ENCODE data around the gene BEST1. TPM values are rescaled to one million over a fixed set of nuclear protein-coding genes. Genes with fewer than 3 reads are reported as not detected.

The BEST1 gene
- total and polyA plus RNA-seq, 2 donors (not counting 3 experiments of a cell fraction or from before 2014, with no cell fraction given), result 0.04 TPM; not detected in 1

DNA sequence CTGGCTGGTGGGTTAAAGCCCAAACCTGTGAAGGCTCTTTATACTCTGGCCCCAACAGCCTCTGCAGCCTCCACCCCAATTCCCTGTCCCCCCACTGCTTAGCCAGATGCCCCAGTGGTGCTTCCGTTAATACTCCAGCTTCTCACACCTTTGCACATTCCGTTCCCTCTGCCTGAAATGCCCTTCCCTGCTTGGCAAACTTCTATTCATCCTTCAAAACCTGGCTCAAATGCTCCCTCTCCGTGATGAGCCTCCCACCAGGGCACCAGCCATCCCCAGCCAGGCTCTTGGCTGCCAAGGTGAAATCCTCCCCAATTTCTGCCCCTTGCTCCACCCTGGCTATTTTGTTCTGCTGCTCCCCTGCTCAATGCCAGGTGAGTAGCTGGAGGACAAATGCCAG lies 46.3 kb upstream of the BEST1 start:
- Histone ChIP-seq H3K79me2 (ENCODE audit: control insufficient read depth, insufficient read depth, low read length) (no peaks in the 10 kb centered on the region), H3K4me1 (ENCODE audit: control insufficient read depth, extremely low read depth, insufficient read depth, low read length) (no peaks in the 10 kb centered on the region), H3K27ac (ENCODE audit: insufficient read depth, low read depth, low read length) (no peak overlapping the region), H3K9me1 (replicated peaks; ENCODE audit: control insufficient read depth, extremely low read depth, insufficient read depth, low read length) (no peaks in the 10 kb centered on the region), H3K4me3 (replicated peaks in 1 of 3; ENCODE audit: insufficient read depth in 1 of 3, low read depth in 1 of 3, low read length in 3 of 3) (no peak overlapping the region), H3K27me3 (ENCODE audit: control insufficient read depth in 2 of 2, insufficient read depth in 2 of 2, low read length in 2 of 2) (no peaks in the 10 kb centered on the region), H3K4me2 (ENCODE audit: insufficient read depth, low read length) (no peak overlapping the region), H3K36me3 (ENCODE audit: control insufficient read depth in 2 of 2, extremely low read depth in 1 of 2, insufficient read depth in 2 of 2, low read length in 2 of 2) (no peaks in the 10 kb centered on the region), H4K20me1 (replicated peaks; ENCODE audit: control insufficient read depth, extremely low read depth, insufficient read depth, low read length) (no peaks in the 10 kb centered on the region), H2AFZ (ENCODE audit: low read depth, low read length) (no peak overlapping the region), H3K9me3 (replicated peaks; ENCODE audit: control insufficient read depth, insufficient read depth, low read length) (no peaks in the 10 kb centered on the region), H3K9ac (replicated peaks; ENCODE audit: extremely low read depth, insufficient read depth, low read length) (no peak overlapping the region)
- CTCF ChIA-PET, result interaction anchor here (1.2 to 16.0 kb wide), 7 partner anchors 16 to 205 kb away, joined by 3 to 416 read pairs (median 127); no protein-coding TSS in a partner anchor
- dilution Hi-C loops (cut with MboI; ENCODE audit: extremely low pct_ligation_motif_present, low sequenced_read_pairs) (no loop called here), intact Hi-C loops (cut with micrococcal nuclease) (no loop called here)
- no TSS peak for BruUV-seq (replicated peaks)
- FAIRE-seq (no peak), DNase-seq (ENCODE audit: low read depth, low spot score) (no peak)
- POLR2A ChIA-PET, result no interaction called here
- no peak for TF ChIP-seq FOS (IDR thresholded peaks at IDR 0.05; ENCODE audit: borderline replicate concordance, insufficient read depth, low read length)
- TF ChIP-seq, protein P1, sequence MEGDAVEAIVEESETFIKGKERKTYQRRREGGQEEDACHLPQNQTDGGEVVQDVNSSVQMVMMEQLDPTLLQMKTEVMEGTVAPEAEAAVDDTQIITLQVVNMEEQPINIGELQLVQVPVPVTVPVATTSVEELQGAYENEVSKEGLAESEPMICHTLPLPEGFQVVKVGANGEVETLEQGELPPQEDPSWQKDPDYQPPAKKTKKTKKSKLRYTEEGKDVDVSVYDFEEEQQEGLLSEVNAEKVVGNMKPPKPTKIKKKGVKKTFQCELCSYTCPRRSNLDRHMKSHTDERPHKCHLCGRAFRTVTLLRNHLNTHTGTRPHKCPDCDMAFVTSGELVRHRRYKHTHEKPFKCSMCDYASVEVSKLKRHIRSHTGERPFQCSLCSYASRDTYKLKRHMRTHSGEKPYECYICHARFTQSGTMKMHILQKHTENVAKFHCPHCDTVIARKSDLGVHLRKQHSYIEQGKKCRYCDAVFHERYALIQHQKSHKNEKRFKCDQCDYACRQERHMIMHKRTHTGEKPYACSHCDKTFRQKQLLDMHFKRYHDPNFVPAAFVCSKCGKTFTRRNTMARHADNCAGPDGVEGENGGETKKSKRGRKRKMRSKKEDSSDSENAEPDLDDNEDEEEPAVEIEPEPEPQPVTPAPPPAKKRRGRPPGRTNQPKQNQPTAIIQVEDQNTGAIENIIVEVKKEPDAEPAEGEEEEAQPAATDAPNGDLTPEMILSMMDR (IDR thresholded peaks at IDR 0.05; ENCODE audit: extremely low read depth in 1 of 2, insufficient read depth in 1 of 2, low read depth in 1 of 2, low read length in 2 of 2), result no peak

DNA sequence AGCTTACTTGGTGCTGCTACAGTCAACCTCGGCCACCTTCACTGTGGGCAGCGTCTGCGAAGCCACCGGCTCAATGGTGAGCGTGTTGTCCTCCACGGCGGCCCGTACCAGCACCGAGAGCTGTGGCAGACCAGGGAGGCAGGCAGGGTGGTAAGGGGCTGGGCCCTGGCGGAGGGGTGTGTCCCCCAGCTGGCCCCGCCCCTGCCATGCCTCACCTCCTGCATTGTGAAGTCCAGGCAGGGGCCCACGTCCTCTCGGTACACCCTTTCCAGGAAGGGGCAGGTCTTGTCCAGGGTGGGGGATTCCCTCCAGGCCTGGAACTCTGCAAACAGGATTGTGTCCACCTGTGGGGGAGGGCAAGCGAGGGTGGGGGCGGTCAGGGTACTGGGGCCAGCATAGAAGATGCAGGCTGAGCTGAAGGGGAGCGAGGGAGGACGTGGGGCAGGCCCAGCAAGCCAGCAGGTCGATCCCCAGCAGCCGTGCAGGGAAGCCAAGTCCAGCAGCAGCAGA lies 45.6 kb upstream of the BEST1 start:
- Histone ChIP-seq H3K9me3 (replicated peaks; ENCODE audit: control insufficient read depth, insufficient read depth, low read length) (no peaks in the 10 kb centered on the region), H3K4me1 (ENCODE audit: control insufficient read depth, extremely low read depth, insufficient read depth, low read length) (no peaks in the 10 kb centered on the region), H3K4me2 (ENCODE audit: insufficient read depth, low read length) (no peak overlapping the region), H3K36me3 (ENCODE audit: control insufficient read depth in 2 of 2, extremely low read depth in 1 of 2, insufficient read depth in 2 of 2, low read length in 2 of 2) (no peaks in the 10 kb centered on the region), H4K20me1 (replicated peaks; ENCODE audit: control insufficient read depth, extremely low read depth, insufficient read depth, low read length) (no peaks in the 10 kb centered on the region), H3K27me3 (ENCODE audit: control insufficient read depth in 2 of 2, insufficient read depth in 2 of 2, low read length in 2 of 2) (no peaks in the 10 kb centered on the region), H3K9ac (replicated peaks; ENCODE audit: extremely low read depth, insufficient read depth, low read length) (no peak overlapping the region), H3K27ac (ENCODE audit: insufficient read depth, low read depth, low read length) (no peak overlapping the region), H2AFZ (ENCODE audit: low read depth, low read length) (no peak overlapping the region), H3K4me3 (replicated peaks in 1 of 3; ENCODE audit: insufficient read depth in 1 of 3, low read depth in 1 of 3, low read length in 3 of 3) (no peak overlapping the region), H3K9me1 (replicated peaks; ENCODE audit: control insufficient read depth, extremely low read depth, insufficient read depth, low read length) (no peaks in the 10 kb centered on the region), H3K79me2 (ENCODE audit: control insufficient read depth, insufficient read depth, low read length) (no peaks in the 10 kb centered on the region)
- TF ChIP-seq, protein P2, sequence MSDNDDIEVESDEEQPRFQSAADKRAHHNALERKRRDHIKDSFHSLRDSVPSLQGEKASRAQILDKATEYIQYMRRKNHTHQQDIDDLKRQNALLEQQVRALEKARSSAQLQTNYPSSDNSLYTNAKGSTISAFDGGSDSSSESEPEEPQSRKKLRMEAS (IDR thresholded peaks at IDR 0.05; ENCODE audit: insufficient read depth, insufficient read length), result no peak
- TF ChIP-seq GATA2 (IDR thresholded peaks at IDR 0.05; ENCODE audit: insufficient read depth, insufficient read length, low read depth, low read length) (no peak), POLR2AphosphoS5 (IDR thresholded peaks at IDR 0.05; ENCODE audit: insufficient read depth, low read depth, low read length) (no peak), EZH2 (IDR thresholded peaks at IDR 0.05; ENCODE audit: borderline replicate concordance, low read depth, low read length, severe bottlenecking) (no peak), FOS (IDR thresholded peaks at IDR 0.05; ENCODE audit: borderline replicate concordance, insufficient read depth, low read length) (no peak), JUN (IDR thresholded peaks at IDR 0.05; ENCODE audit: borderline replicate concordance, insufficient read depth, insufficient read length, low read depth) (no peak), POLR2A (IDR thresholded peaks at IDR 0.05; ENCODE audit: low read depth, low read length) (no peak), MYC (IDR thresholded peaks at IDR 0.05; ENCODE audit: low read depth, low read length) (no peak)
- TF ChIP-seq, protein P1 (IDR thresholded peaks at IDR 0.05; ENCODE audit: extremely low read depth in 1 of 2, insufficient read depth in 1 of 2, low read depth in 1 of 2, low read length in 2 of 2), result no peak
- ChIA-PET POLR2A (no interaction called here), CTCF (interaction anchor here (0.8 to 16.0 kb wide), 4 partner anchors 15 to 204 kb away, joined by 3 to 416 read pairs (median 10); no protein-coding TSS in a partner anchor)
- intact Hi-C loops (cut with micrococcal nuclease), result no loop called here
- DNase-seq (ENCODE audit: low read depth, low spot score) (peak; percentile 21), FAIRE-seq (no peak)
- dilution Hi-C loops (cut with MboI; ENCODE audit: extremely low pct_ligation_motif_present, low sequenced_read_pairs), result no loop called here
- BruUV-seq (replicated peaks), result no TSS peak
